GM03348 (cell line): ENCODE data around the gene PPT1.

ENCODE experiments used
- DNase-seq: peaks from one replicate; pipeline ENCODE4 v3.0.0; 2012; ENCODE audit warnings: low spot score

PPT1 gene

GRCh38 chr1:40030528-40031135 is 66.4 kb downstream of the PPT1 start:
- no peak for DNase-seq

- no peak for DNase-seq
Observed at GRCh38 chr1:40029608-40030007, 67.4 kb downstream of the PPT1 start.

GRCh38 chr1:40027647-40028046 is 69.4 kb downstream of the PPT1 start:
- DNase-seq, result no peak

DNA sequence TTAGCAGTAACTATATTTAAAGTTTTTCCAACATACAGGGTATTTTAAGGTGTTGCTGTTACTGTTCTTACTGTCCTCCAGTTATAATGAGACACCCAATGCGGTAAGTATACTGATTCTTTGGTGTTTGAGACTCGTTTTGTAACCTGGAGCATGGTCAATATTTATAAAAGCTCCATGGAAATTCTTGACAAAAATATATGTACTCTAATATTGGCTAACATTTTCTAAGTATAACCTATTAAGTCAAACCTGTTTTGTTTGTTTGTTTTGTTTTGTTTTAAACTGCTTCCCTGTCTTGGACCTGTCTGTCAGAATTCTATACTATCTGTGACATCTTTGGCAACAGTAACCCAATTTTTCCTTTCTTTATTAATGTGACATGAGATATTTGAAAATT is 72.4 kb downstream of the PPT1 start:
- no peak for DNase-seq

DNA sequence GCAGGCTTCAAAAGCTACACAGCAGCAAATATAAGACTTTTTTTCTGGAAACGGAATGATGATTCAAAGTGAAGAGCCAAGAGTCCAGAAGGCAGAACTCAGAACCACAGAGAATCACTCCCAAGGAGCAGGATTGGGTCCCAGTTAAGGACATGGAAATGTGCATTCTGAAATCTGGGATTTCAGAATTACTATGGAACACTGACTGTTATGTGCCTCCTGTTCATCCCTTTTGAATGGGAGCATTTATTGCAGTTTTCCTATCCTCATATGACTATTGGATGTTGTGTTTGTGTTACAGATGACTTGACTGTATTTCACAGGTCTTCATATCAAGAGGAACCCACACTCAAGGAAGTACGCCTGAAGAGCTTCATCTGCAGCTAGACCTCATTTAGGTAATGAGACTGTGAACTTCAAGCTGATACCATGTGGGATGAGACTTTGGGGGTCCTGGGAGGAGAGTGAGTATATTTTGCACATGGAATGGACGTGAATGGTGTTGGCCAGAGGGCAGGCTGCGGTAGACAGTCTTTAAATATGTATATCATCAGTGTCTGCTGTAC is 73.6 kb downstream of the PPT1 start:
- DNase-seq, result no peak
